GM21717 (cell line): ENCODE results near the gene NANOS2.

Experiments used
- ATAC-seq: cut with Tn5 transposase; IDR thresholded peaks from one replicate; pipeline ENCODE4 v1.9.1; 2021; ENCODE audit warnings: mild to moderate bottlenecking, moderate library complexity; ENCODE audit not compliant: unreplicated experiment

NANOS2 gene

DNA sequence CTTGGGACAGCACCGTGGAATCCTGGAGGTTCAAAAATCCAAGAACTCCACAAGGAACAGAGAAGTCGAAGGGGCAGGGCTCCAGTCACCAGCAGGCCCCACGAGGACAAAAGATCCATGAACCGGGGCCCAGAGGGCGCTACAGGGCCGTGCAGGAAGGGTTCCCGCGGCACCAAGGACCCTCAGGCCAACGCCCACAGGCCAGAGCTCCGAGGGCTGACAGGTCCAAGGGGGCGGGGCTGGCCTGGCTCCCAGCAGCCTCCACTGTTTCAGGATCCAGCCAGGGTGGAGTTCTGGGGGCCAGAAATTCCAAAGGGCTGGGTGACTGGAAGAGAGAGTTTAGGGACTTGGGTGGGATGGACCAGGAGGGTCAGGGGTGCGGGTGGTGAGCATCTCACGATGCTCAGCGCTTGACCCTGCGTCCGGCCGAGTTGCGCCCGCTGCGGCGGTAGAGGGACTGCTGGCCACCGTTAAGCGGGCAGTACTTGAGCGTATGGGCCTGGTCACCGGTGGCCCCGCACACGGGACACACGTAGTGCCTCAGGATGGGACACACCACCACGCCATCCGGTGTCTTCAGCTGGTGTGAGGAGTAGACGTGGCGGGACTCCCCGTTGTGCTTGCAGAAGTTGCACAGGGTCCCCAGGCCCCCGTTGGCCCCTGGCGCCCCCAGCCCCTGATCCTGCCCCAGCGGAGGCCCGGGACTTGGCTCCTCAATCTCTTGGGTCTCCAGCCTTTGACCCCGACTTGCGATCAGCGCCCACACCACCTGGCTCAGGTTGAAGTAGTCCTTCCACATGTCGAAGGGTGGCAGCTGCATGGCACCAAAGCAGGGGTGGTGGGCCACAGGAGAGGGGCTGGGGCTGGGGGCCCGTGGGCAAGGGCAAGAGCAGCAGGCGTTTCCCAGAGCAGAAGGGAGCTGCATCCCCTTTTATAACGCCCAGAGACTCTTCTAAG lies at the start of gene NANOS2:
Gene NANOS2, minus strand, starts transcription at position 905 of the 957 bp plus-strand sequence. Its CDS starts 85 bp downstream, at position 820.
- no peak for ATAC-seq

- ATAC-seq, result no peak
Measured at GRCh38 chr19:45962021-45962420, 47.4 kb upstream of the NANOS2 start.

DNA sequence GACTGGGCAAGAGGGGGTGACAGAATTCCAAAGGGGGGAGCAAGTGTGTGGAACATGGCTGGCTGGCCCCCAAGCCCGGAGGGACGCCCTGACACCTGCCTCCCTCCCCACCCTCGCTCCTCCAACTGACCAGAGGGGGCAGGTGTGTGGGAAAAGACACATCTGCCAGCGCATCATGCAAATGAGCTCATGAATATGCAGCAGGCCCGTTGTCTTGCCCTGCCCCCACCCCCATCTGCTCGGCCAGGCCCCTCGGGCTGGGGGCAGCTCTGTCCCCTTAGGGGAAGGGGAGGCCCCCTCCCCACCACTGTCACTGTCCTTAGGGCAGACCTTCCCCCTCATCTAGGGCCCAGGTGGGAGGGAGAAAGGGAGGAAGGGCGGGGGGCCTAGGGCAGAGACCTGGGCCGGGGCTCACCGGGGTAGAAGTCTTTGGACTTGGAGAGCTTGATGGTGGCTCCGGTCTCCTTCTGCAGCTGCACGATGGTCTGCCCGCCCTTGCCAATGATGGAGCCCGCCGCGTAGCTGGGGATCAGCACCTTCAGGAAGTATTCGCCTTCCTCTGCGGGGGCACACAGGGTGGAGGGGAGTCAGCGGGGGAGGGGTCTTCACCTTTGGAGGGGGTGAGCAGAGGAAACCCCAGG lies 46.1 kb upstream of the NANOS2 start:
- no peak for ATAC-seq

DNA sequence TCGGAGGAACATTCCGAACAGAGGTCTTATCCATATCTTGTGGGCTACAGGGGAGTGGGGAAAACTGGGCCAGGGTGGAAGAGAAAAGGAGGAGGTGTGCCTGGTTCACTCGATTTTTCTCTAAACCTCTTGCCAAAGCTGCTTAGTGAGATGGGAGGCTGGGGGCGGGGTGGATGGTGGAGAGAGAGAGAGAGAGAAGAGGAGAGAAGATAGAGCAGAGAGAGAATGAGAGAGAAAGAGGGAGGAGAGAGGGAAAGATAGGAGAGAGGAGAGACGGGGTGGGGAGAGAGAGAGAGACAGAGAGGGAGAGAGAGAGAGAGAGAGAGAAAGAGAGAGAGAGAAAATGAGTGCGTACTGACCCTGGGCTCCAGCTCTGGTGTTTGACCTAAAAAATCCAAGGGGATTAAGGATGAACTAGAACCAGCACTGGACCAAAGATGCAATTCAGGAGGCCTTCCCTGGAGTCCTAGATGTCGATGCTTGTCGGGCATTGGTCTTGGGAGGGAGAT lies 45.0 kb upstream of the NANOS2 start:
- no peak for ATAC-seq

DNA sequence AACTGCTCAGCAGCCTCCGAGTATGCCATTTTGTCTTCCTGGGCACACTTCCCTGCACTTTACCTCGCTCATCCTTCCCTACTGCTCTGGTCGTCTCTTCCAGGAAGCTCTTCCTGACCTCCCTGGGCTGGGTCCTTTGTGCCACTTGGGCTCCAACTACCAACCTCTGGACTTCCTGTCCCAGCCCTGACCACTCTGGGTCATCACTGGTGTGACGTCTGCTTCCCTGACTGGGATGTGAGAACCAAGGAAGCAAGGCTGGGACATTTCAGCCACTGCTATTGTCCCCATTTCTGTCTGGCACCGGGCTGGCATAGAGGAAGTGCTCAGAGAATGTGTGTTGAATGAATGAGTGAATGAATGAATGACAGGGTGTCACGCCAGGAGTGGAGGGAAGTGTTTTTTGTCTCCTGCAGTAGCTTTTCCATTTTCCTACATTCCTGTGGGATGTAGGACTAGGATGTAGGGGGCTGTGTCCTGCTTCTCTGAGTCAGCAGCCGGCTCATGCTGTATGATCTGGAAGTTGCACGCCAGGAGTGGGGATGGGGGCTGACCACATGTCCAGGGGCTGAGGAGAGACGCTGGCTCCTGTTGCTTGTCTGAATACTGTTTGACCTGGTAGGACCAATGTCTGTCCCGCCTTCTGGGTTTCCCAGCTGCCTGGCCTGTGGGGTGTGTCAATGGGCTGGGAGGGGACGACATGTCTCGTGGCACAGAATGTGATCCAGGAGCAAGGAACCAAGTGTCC lies 44.4 kb upstream of the NANOS2 start:
- no peak for ATAC-seq

GRCh38 chr19:45958320-45958719 lies 43.7 kb upstream of the NANOS2 start:
- no peak for ATAC-seq

- no peak for ATAC-seq
Measured at GRCh38 chr19:45955905-45956608, 41.5 kb upstream of the NANOS2 start.

DNA sequence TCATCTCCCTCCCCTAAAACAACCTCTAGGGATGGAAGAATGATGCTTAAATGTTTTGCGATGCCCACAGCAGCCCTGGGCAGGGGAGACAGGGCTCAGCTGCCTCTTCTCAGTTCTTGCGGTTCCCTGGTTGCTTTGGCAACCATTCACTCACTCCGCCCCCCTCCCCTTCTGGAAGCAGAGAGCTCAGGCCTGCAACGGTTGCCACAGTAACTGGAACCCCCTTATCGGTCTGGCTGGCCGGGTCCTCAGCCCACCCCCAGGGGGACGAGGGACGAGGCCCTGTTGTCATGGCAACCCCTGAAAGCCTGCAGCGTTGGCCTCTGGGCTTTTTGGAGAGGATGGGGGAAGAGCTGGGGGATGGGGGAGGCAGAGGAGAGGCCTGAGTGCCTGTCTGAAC lies 39.6 kb upstream of the NANOS2 start:
- no peak for ATAC-seq

DNA sequence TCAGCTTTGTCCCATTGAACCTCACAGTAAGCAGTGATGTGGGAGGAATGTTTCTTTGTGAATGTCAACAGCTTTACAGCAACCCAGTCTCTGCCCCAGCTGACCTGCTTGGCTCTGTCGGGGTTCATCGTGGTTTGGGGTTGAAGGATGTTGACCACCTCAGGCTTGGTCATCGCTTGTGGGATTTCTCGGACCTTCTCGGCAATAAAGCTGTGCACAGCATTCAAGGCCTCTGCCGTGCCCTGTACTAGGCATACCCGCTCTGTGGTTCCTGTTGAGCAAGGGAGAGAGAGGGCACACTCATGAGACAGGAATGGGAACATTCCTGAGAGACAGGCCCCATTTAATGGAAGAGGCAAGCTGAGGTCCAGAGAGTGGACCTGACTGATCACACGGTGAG lies 39.1 kb upstream of the NANOS2 start:
- no peak for ATAC-seq

- no peak for ATAC-seq
Measured at GRCh38 chr19:45952686-45953505, 38.3 kb upstream of the NANOS2 start.

- ATAC-seq, result no peak
Measured at GRCh38 chr19:45952341-45952685, 37.7 kb upstream of the NANOS2 start.

- ATAC-seq, result no peak
Measured at GRCh38 chr19:45947926-45948325, 33.3 kb upstream of the NANOS2 start.

- ATAC-seq, result no peak
Measured at GRCh38 chr19:45940515-45940805, 25.9 kb upstream of the NANOS2 start.

DNA sequence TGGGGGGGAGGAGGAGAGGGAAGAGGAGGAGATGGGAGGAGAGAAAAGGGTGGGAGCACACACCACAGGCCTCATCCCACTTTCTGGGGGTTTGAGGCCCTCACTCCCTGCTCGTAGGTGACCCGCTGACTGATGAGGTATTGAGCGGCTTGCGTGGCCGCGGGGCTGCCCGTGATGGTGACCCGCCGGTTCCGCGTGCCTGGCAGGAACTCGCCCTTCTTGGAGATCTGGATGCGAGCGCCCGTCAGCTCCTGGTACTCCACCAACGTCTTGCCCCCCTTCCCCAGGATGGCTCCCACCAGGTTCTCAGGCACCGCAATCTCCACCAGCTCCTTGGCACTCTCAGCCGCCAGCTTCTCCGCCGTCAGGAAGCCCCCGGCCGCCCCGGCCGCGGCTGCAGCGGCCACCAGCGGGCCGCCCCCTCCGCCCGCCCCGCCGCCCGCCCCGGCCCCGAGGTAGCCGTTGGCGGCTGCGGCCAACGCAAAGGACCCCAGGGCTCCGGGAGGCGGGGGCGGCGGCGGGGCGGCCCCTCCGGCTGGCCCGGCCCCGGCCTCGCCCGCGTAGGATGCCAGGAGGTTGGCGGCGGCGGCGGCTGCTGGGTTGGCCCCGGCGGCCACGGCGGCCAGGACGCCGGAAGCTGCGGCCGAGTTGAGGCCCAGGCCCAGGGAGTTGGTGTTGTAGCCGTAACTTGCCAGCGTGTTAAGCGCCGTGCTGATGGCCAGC lies 25.4 kb upstream of the NANOS2 start:
- ATAC-seq, result no peak

DNA sequence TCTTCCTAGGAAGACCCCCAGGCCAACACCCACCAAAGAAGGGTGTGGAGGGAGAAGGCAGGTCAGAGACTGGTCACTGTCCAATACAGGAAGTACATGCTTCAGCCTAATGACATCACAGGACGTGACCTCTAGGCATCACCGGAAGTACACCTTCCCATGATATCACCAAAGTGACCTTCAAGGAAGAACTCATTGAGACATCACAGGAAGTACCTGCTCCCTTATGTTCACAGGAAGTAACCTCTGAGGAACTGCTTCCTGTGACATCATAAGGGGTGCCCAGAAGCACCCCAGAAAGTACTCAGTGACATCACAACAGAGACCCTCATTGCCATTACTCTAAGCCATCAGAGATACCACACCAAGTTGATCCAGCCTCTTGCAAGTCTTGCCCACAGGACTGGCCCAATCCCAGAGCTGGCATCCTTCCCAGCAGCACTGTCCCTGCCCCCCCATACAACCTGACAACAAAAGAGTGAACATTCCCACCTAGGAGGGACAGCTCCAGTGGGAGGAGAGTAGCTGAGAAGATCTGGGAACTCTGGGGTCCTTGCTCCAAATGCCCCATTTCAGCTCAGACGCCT lies 24.2 kb upstream of the NANOS2 start:
- no peak for ATAC-seq

- ATAC-seq, result no peak
Measured at GRCh38 chr19:45935267-45935666, 20.7 kb upstream of the NANOS2 start.

DNA sequence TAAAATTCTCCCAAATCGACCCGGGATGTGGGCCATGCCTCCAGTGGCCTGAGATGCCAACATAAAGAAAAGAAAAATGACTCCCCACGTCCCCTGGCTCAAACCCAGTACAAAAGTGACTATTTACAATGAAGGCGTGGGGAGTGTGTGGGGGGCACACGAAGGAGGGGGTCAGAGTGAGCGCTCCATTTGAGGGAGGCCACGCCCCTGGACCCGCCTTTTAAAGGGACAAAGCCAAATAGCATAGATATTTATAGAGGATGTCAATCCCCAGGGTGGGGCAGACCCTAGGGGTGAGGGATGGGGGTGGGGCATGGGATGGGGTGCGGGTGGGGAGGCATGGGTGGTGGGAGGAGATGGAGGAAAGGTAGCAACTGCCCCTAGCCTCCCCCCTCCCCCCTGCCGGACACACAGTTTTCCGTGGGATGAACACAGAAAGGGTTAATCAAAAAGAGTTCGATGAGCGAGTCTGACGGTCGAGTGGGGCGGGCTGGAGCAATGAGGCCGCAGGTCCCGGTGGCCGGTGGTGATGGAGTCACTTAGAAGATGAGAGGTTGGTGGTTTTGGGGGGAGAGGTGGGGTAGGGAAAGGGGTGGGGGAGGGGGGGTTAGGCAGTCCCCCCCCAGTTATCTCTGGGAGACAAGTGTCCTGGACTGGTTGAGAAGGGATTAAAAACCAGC lies 20.1 kb upstream of the NANOS2 start:
- ATAC-seq, result no peak

DNA sequence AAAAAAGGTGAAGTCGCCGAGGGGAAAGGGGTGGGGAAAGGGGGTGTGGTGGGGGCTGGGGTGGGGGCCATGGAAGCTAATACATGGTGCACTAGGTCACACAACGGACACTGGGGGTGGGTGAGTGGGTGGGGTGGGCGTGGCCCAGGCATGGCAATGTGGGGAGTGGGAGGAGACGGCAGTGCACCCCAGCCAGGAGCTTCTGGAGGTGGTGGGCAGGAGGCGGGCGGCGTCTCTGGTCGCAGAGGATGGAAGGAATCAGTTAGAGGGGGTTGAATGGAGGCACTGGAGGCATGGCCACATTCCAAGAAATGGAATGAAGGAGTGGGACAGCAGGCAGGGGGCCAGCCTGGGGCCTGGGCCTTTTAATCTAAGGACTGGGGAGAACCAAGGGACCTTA lies 19.2 kb upstream of the NANOS2 start:
- ATAC-seq, result no peak

DNA sequence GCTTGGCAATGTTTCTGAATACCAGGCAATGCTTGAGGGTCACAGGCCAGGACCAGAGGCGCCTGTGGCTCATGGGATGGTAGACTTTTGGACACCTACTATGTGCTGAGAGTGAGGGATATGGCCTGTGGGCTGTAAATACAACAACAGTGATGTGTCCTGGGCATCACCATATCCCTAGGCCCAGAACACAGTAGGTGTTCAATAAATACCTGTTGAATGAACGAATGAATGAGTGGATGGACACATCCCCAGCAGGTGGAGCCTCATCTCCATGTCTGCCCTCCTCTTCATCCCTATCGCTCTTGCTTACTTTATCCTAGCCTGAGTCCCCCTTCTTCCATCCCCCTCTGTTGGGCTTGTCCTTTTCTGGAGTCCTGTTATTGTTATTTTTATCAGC lies 16.5 kb upstream of the NANOS2 start:
- no peak for ATAC-seq
